Adrenal gland (tissue), 12 donors: Measurements from ENCODE around the gene TMTC4. TPM values are rescaled to one million over a fixed set of nuclear protein-coding genes. Genes with fewer than 3 reads are reported as not detected.

Experiments used
- DNase-seq, 7 donors: peaks; one replicate each; pipeline ENCODE4 v3.0.0-alpha.2; 2019 to 2020
- H3K27ac ChIP-seq, 5 donors: fragments of 200-600 bp; sonication (generic) in 4 of 5; 1 replicate in 3 of 5; 2 replicates in 2 of 5; pipeline versions ENCODE4 v1.5.1 to v1.8.0; 2016 to 2020; ENCODE audit warnings: mild to moderate bottlenecking in 1 of 5
- H3K27me3 ChIP-seq: fragments of 200-600 bp; 2 replicates; pipeline ENCODE4 v1.8.0; 2021
- H3K36me3 ChIP-seq, 2 donors: fragments of 200-600 bp; replicated peaks in 1 of 2; 1 replicate in 1 of 2; 2 replicates in 1 of 2; pipeline versions ENCODE4 v1.5.1 to v1.8.0; 2018 to 2022
- H3K4me1 ChIP-seq, 2 donors: fragments of 200-600 bp; replicated peaks in 1 of 2; 1 replicate in 1 of 2; 2 replicates in 1 of 2; pipeline versions ENCODE4 v1.5.1 to v1.8.0; 2018 to 2021
- H3K4me3 ChIP-seq, 4 donors: fragments of 200-600 bp; sonication (generic) in 3 of 4; one replicate each; pipeline ENCODE4 v1.5.1; 2016 to 2018
- H3K9me3 ChIP-seq, 3 donors: fragments of 200-600 bp; sonication (generic) in 1 of 3; replicated peaks in 1 of 3; 1 replicate in 2 of 3; 2 replicates in 1 of 3; pipeline versions ENCODE4 v1.5.1 to v1.8.0; 2016 to 2021
- CTCF ChIP-seq, 6 experiments: fragments of 450-650 bp in 4 of 6; fragments of 200-600 bp in 2 of 6; sonication (generic) in 1 of 6; IDR thresholded peaks; 1 replicate in 5 of 6; 2 replicates in 1 of 6; pipeline versions ENCODE4 v1.5.1 to v1.8.0; 2016 to 2021; ENCODE audit warnings: antibody characterized with exemption in 6 of 6, mild to moderate bottlenecking in 2 of 6, moderate library complexity in 1 of 6
- POLR2A ChIP-seq, 2 donors: fragments of 450-650 bp; IDR thresholded peaks; one replicate each; pipeline ENCODE4 v1.6.1; 2017; ENCODE audit warnings: antibody characterized with exemption in 2 of 2, mild to moderate bottlenecking in 2 of 2, moderate library complexity in 1 of 2
- WGBS, 4 donors: extraction: QIAGEN DNeasy Blood & Tissue Kit in 2 of 4; methylation state at CpG; one replicate each; pipeline versions ENCODE4 v1.1.5 to v1.1.7; 2013 to 2017; 5-methylcytosine and 5-hydroxymethylcytosine counted together
- intact Hi-C, 2 donors: fragments of 100-400 bp; cut with DNase I; formaldehyde crosslinking; loops; one replicate each; pipeline versions ENCODE4 v1.14.1 to v1.15.0; 2022 to 2023
- polyA plus RNA-seq, 3 donors: library from polyadenylated mRNA; stranded (reverse); fragments of 200-250 nt in 2 of 3; fragments of 350-450 nt in 1 of 3; fragmentation: Illumina TruSeq in 1 of 3; extraction: RNeasy Lipid Tissue Mini Kit (QIAGEN cat#74804) in 1 of 3; gene quantifications; one replicate each; pipeline ENCODE4 v1.2.3, GENCODE V29; 2013 to 2014
- total RNA-seq, 9 donors: library from RNA; depleted of rRNA in 4 of 9; stranded (reverse); fragments of >200 nt in 4 of 9; fragments of 120-200 nt in 1 of 9; fragmentation: NEBNext Ultra II Directional in 1 of 9; extraction: Animal tissue kit (Norgen Biotek cat#: 25700) in 1 of 9; gene quantifications; one replicate each; pipeline versions ENCODE4 v1.1.0 to v1.2.4, GENCODE V29; 2013 to 2023
- donor health status: healthy with polysubstance abuse.
- donor health status: Bipolar disorder and iron deficiency.
- donor health status: DM: yes; HTN: yes; CAD: no.
- donor health status: DM: no; HTN: no; CAD: no.
- donor health status: DM: no; HTN: no; CAD: no.
- donor health status: DM: yes; HTN: yes; CAD: no.

The TMTC4 gene
- total and polyA plus RNA-seq, 12 donors: 3.9 to 14.7 (median 9.4) TPM

- intact Hi-C loops: no loop called here
- Histone ChIP-seq H3K4me1 (peaks cover 0 to 9% of the 10 kb centered on the region in 2 donors), H3K27me3 (no peaks in the 10 kb centered on the region), H3K27ac (no peak overlapping the region), H3K9me3 (no peaks in the 10 kb centered on the region), H3K4me3 (no peak overlapping the region), H3K36me3 (no peaks in the 10 kb centered on the region)
- TF ChIP-seq POLR2A (IDR thresholded peaks at IDR 0.05): no peak
- TF ChIP-seq CTCF (IDR thresholded peaks at IDR 0.05): no peak
- WGBS, 4 donors: 76 to 79% (median 77%) methylated on average over 8 of the region's 8 CpGs
- no peak for DNase-seq
These were observed 109.3 kb downstream of the TMTC4 start for GRCh38 chr13:100565286-100565685.

GRCh38 chr13:100564444-100565223, 110.0 kb downstream of the TMTC4 start:
- Histone ChIP-seq H3K4me1 (peaks cover 0 to 9% of the 10 kb centered on the region in 2 donors), H3K36me3 (no peaks in the 10 kb centered on the region), H3K4me3 (no peak overlapping the region), H3K9me3 (no peaks in the 10 kb centered on the region), H3K27ac (no peak overlapping the region), H3K27me3 (no peaks in the 10 kb centered on the region)
- TF ChIP-seq CTCF (IDR thresholded peaks at IDR 0.05) (no peak), POLR2A (IDR thresholded peaks at IDR 0.05) (no peak)
- intact Hi-C loops: no loop called here
- WGBS, 4 donors: 72 to 75% (median 74%) methylated on average over 13 of the region's 13 CpGs
- DNase-seq: no peak

GRCh38 chr13:100563779-100564178, 110.8 kb downstream of the TMTC4 start:
- no peak for DNase-seq
- TF ChIP-seq POLR2A (IDR thresholded peaks at IDR 0.05) (no peak), CTCF (IDR thresholded peaks at IDR 0.05) (no peak)
- Histone ChIP-seq H3K27me3 (no peaks in the 10 kb centered on the region), H3K9me3 (no peaks in the 10 kb centered on the region), H3K4me1 (peaks cover 0 to 9% of the 10 kb centered on the region in 2 donors), H3K36me3 (no peaks in the 10 kb centered on the region), H3K4me3 (no peak overlapping the region), H3K27ac (no peak overlapping the region)
- intact Hi-C loops: no loop called here
- WGBS, 4 donors: 95 to 99% (median 96%) methylated on average over 7 of the region's 7 CpGs

GRCh38 chr13:100561599-100562204, 112.9 kb downstream of the TMTC4 start:
- intact Hi-C loops: no loop called here
- no peaks in the 10 kb centered on the region for H3K27me3 ChIP-seq
- no peaks in the 10 kb centered on the region for H3K36me3 ChIP-seq
- H3K27ac ChIP-seq: no peak overlapping the region
- no peak for DNase-seq
- no peak overlapping the region for H3K4me3 ChIP-seq
- peaks cover 0 to 9% of the 10 kb centered on the region in 2 donors for H3K4me1 ChIP-seq
- TF ChIP-seq POLR2A (IDR thresholded peaks at IDR 0.05) (no peak), CTCF (IDR thresholded peaks at IDR 0.05) (no peak)
- no peaks in the 10 kb centered on the region for H3K9me3 ChIP-seq
- WGBS, 4 donors: 64 to 78% (median 68%) methylated on average over 5 to 7 of the region's 7 CpGs
